NB4 (cell line): ENCODE data around the gene CYB5R3.
"Not testable (repeated sequence)": the region's sequence is repeated elsewhere in the genome, so short reads cannot be mapped to it uniquely, and the experiment has no call there.

Source experiments
- CTCF ChIP-seq: IDR thresholded peaks from one replicate; pipeline ENCODE4 v1.5.1; 2012; ENCODE audit warnings: low read depth, low read length
- POLR2A ChIP-seq: IDR thresholded peaks from 2 replicates; pipeline ENCODE4 v1.6.1; 2011; ENCODE audit warnings: mild to moderate bottlenecking; ENCODE audit not compliant: insufficient read length; ENCODE audit errors: extremely low read depth

DNA sequence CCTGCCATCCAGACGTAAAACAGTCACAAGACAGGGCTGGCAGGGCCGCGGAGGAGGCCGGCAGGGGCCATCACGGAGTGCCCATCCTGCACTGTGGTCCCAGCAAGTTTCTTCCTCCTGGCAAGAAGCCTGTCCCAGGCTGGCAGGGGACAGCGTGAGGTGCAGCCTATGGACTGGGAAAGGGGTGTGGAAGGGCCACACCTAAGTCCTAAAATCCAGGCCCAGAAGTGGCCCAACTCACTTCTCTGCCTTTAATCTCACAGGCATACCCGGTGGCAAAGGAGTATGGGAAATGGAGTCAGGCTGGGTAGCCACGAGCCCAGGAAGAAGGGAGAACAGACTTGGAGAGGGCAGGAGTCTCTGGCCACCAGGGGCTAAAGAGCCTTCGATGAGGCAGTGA lies 78.6 kb downstream of the CYB5R3 start:
- not testable (repeated sequence) for TF ChIP-seq CTCF, POLR2A
